HepG2 (cell line): Measurements from ENCODE around the gene OPRL1. TPM values are rescaled to one million over a fixed set of nuclear protein-coding genes. Genes with fewer than 3 reads are reported as not detected.

Source experiments
- AGO1 ChIP-seq: fragments of 200-400 bp; formaldehyde crosslinking; IDR thresholded peaks from 2 replicates; pipeline ENCODE4 v1.6.1; 2017; ENCODE audit warnings: mild to moderate bottlenecking, low read depth, low read length, moderate library complexity; ENCODE audit not compliant: poor library complexity, severe bottlenecking
- ATF3 ChIP-seq: sonication (generic); formaldehyde crosslinking; IDR thresholded peaks from 2 replicates; pipeline ENCODE4 v1.4.0; 2020; ENCODE audit warnings: missing genetic modification reagents
- DRAP1 ChIP-seq: IDR thresholded peaks from 2 replicates; pipeline ENCODE4 v1.6.1; 2016; ENCODE audit warnings: missing genetic modification reagents, missing compliant biosample characterization
- IKZF4 ChIP-seq: sonication (generic); formaldehyde crosslinking; IDR thresholded peaks from 2 replicates; pipeline ENCODE4 v1.5.1; 2020; ENCODE audit warnings: borderline replicate concordance, mild to moderate bottlenecking, low read depth, missing genetic modification reagents; ENCODE audit errors: not compliant biosample characterization
- KLF6 ChIP-seq: IDR thresholded peaks from 2 replicates; pipeline ENCODE4 v1.8.0; 2016; ENCODE audit warnings: missing biosample characterization, missing genetic modification reagents
- MLLT10 ChIP-seq: sonication (generic); formaldehyde crosslinking; IDR thresholded peaks from 2 replicates; pipeline ENCODE4 v1.4.0; 2020; ENCODE audit warnings: missing genetic modification reagents
- MTF2 ChIP-seq: sonication (generic); formaldehyde crosslinking; IDR thresholded peaks from 2 replicates; pipeline ENCODE4 v1.5.0; 2020; ENCODE audit warnings: missing genetic modification reagents, borderline replicate concordance
- RBM39 ChIP-seq: fragments of 200-400 bp; formaldehyde crosslinking; IDR thresholded peaks from one replicate; pipeline ENCODE4 v1.6.1; 2018; ENCODE audit warnings: antibody characterized with exemption, mild to moderate bottlenecking, low read depth, low read length; ENCODE audit not compliant: poor library complexity, severe bottlenecking
- SNAPC2 ChIP-seq: sonication (generic); formaldehyde crosslinking; IDR thresholded peaks from 2 replicates; pipeline ENCODE4 v1.8.1; 2022; ENCODE audit warnings: mild to moderate bottlenecking, missing genetic modification reagents
- TEAD2 ChIP-seq: sonication (generic); formaldehyde crosslinking; IDR thresholded peaks from 2 replicates; pipeline ENCODE4 v1.9.0; 2021; ENCODE audit warnings: missing genetic modification reagents
- ZBTB7B ChIP-seq: sonication (generic); formaldehyde crosslinking; IDR thresholded peaks from 2 replicates; pipeline ENCODE4 v1.4.0; 2020; ENCODE audit warnings: missing genetic modification reagents
- ZFP90 ChIP-seq: sonication (generic); formaldehyde crosslinking; IDR thresholded peaks from 2 replicates; pipeline ENCODE4 v1.8.0; 2022; ENCODE audit warnings: missing genetic modification reagents, mild to moderate bottlenecking, inconsistent platforms, borderline replicate concordance
- ZNF296 ChIP-seq: sonication (generic); formaldehyde crosslinking; conservative IDR thresholded peaks from 2 replicates; pipeline ENCODE4 v1.5.0; 2020; ENCODE audit warnings: mild to moderate bottlenecking, missing genetic modification reagents
- ZNF354B ChIP-seq: sonication (generic); formaldehyde crosslinking; IDR thresholded peaks from 2 replicates; pipeline ENCODE4 v1.8.0; 2022; ENCODE audit warnings: mild to moderate bottlenecking, missing genetic modification reagents
- ZNF513 ChIP-seq: sonication (generic); formaldehyde crosslinking; conservative IDR thresholded peaks from 2 replicates; pipeline ENCODE4 v1.5.0; 2020; ENCODE audit warnings: missing genetic modification reagents
- ZNF563 ChIP-seq: sonication (generic); formaldehyde crosslinking; IDR thresholded peaks from 2 replicates; pipeline ENCODE4 v1.8.0; 2022; ENCODE audit warnings: mild to moderate bottlenecking, moderate library complexity, missing genetic modification reagents
- ZNF570 ChIP-seq: sonication (generic); formaldehyde crosslinking; IDR thresholded peaks from 2 replicates; pipeline ENCODE4 v1.4.0; 2020; ENCODE audit warnings: mild to moderate bottlenecking, missing genetic modification reagents, borderline replicate concordance
- ZNF703 ChIP-seq: sonication (generic); formaldehyde crosslinking; IDR thresholded peaks from 2 replicates; pipeline ENCODE4 v1.5.1; 2020; ENCODE audit warnings: missing genetic modification reagents, mild to moderate bottlenecking, moderate library complexity, borderline replicate concordance
- ZNF776 ChIP-seq: sonication (generic); formaldehyde crosslinking; IDR thresholded peaks from 2 replicates; pipeline ENCODE4 v1.4.0; 2020; ENCODE audit warnings: mild to moderate bottlenecking, missing genetic modification reagents
- ZZZ3 ChIP-seq: sonication (generic); formaldehyde crosslinking; IDR thresholded peaks from 2 replicates; pipeline ENCODE4 v1.4.0; 2020; ENCODE audit warnings: missing genetic modification reagents, mild to moderate bottlenecking, borderline replicate concordance
- polyA plus RNA-seq, 8 experiments: library from polyadenylated mRNA; depleted of rRNA in 3 of 8; stranded (reverse) in 7 of 8; unstranded in 1 of 8; fragments of >200 nt; fragmentation: Illumina TruSeq in 4 of 8; extraction: Trizol in 4 of 8; gene quantifications; 2 replicates each; pipeline versions ENCODE4 v1.2.1 to v1.2.3, GENCODE V29; 2011 to 2016; ENCODE audit warnings: low read depth in 4 of 8, missing spikeins in 1 of 8, mixed read lengths in 1 of 8; ENCODE audit not compliant: insufficient read depth in 1 of 8
- total RNA-seq, 5 experiments: library from RNA; depleted of rRNA; stranded (reverse); fragments of >200 nt; fragmentation: Illumina TruSeq; extraction: Trizol; gene quantifications; 2 replicates each; pipeline ENCODE4 v1.2.3, GENCODE V29; 2016; ENCODE audit warnings: low read depth in 1 of 5
- TF ChIP-seq, protein P1 (sequence below): sonication (generic); formaldehyde crosslinking; conservative IDR thresholded peaks from 2 replicates; pipeline ENCODE4 v1.4.0; 2020; ENCODE audit warnings: missing genetic modification reagents
- TF ChIP-seq, protein P2 (sequence below): sonication (generic); formaldehyde crosslinking; IDR thresholded peaks from 2 replicates; pipeline ENCODE4 v1.4.0; 2020; ENCODE audit warnings: mild to moderate bottlenecking, missing genetic modification reagents

Gene OPRL1
- total and polyA plus RNA-seq, 2 of the 13 experiments (the other 11 are each of a cell fraction or from before 2014, with no cell fraction given) = 0.35 to 0.71 TPM

DNA sequence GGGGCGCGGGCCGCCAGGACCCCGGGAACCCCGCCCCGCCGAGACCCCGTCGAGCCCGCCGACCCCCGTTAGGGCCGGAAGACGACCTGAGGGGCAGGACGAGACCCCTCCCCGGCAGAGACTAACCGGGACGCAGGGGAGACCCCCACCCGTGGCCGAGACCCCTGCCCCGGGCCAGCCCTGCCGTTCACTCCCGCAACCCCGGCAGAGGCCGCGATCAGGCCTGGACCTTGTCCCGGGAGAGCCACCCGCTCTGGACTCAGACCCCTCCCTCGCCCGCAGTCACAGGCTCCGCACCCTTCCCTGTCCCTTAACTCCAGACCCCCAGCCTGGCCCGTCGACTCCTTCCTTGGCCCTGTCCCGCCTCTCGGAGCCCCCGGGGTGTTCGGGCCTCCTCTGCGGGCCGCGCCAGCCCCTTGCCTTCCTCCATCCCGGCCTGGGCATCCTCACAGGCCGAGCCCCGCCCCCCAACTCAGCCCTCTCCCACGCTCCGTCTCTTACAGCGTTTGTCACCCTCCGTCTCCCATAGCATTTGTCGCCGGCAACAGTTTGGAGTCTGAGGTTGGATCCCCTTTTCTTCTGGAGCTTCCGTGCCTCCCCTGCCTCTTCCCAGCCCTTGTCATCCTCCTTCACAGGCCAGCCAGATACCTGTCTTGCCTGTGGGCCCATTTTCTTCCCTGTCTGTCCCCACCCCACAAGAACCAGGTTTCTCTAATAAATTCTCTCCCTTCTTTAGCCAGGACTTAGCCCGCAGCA is 16.3 kb upstream of the OPRL1 start (continued):
- TF ChIP-seq AGO1 (peak; percentile 98), MLLT10 (CRISPR knock-in tag) (no peak), TEAD2 (no peak), DRAP1 (CRISPR knock-in tag) (peak; percentile 20; the same call in 1 of the 2 replicates), SNAPC2 (CRISPR knock-in tag) (no peak), ZNF563 (CRISPR knock-in tag) (peak; percentile 82), ZNF354B (0 out of 2 replicates have a peak, but pooled peaks have one; percentile 63), ZNF703 (peak; percentile 71; the same call in 1 of the 2 replicates), IKZF4 (CRISPR knock-in tag) (no peak), ZFP90 (CRISPR knock-in tag) (peak; percentile 13; the same call in 1 of the 2 replicates), ZNF776 (CRISPR knock-in tag) (0 out of 2 replicates have a peak, but pooled peaks have one; percentile 27), ZBTB7B (CRISPR knock-in tag) (peak; percentile 60), RBM39 (no peak), ATF3 (CRISPR knock-in tag) (no peak; the same call in 1 of the 2 replicates), KLF6 (no peak; the same call in 1 of the 2 replicates), MTF2 (peak; percentile 96; the same call in 1 of the 2 replicates), ZNF570 (CRISPR knock-in tag) (no peak), ZNF296 (no peak), ZNF513 (no peak), ZZZ3 (CRISPR knock-in tag) (no peak)
- TF ChIP-seq, protein P1, sequence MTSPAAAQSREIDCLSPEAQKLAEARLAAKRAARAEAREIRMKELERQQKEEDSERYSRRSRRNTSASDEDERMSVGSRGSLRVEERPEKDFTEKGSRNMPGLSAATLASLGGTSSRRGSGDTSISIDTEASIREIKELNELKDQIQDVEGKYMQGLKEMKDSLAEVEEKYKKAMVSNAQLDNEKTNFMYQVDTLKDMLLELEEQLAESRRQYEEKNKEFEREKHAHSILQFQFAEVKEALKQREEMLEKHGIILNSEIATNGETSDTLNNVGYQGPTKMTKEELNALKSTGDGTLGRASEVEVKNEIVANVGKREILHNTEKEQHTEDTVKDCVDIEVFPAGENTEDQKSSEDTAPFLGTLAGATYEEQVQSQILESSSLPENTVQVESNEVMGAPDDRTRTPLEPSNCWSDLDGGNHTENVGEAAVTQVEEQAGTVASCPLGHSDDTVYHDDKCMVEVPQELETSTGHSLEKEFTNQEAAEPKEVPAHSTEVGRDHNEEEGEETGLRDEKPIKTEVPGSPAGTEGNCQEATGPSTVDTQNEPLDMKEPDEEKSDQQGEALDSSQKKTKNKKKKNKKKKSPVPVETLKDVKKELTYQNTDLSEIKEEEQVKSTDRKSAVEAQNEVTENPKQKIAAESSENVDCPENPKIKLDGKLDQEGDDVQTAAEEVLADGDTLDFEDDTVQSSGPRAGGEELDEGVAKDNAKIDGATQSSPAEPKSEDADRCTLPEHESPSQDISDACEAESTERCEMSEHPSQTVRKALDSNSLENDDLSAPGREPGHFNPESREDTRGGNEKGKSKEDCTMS (CRISPR knock-in tag) = no peak
- TF ChIP-seq, protein P2, sequence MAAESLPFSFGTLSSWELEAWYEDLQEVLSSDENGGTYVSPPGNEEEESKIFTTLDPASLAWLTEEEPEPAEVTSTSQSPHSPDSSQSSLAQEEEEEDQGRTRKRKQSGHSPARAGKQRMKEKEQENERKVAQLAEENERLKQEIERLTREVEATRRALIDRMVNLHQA = no peak; the same call in 1 of the 2 replicates
